IPS DF 19.7 (cell line): ENCODE data around the gene TREM2.
"Not testable (repeated sequence)": the region's sequence is repeated elsewhere in the genome, so short reads cannot be mapped to it uniquely, and the experiment has no call there.

Source experiments
- DNase-seq: peaks from one replicate; pipeline ENCODE4 v3.0.0-alpha.2; 2013; ENCODE audit warnings: low read depth, low spot score

The TREM2 gene

DNA sequence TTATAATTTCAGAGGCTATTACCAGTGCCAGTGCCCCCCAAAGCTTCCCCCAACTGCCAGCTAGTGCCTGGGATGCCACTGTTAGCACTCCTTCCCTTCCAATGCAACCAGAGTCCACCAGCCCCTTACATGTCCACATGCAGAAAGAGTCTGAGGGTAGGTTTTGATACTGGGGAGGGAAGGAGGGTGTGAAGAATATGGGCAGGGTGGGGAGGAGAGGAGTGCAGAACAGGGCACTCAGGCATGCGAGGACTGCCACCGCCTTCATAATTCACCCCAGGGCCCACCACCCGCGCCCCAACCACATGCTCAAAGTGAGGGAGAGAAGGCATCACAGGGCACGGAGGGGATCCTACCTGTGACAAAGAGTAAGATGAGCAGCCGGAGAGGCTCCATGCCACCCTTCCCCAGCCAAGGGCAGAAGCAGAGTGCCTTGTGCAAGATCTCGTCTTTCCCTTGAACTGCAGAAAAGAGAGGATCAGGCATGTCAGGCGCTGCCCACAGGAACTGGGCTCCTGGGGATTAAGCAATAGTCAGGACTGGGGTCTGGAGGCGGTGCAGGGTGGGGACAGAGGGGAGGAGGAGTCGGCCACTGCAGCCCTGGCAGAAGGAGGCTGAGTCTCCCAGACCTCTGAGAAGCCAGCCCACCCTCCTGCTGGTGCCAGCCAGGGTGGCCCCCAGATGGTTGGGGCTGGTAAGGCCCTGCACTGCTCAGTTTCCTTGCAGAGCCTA is at the start of gene TREM2:
Gene TREM2 (minus strand): TSS at position 430 of the 732 bp plus-strand sequence. CDS start 34 bp downstream, at position 396.
- no peak for DNase-seq

DNA sequence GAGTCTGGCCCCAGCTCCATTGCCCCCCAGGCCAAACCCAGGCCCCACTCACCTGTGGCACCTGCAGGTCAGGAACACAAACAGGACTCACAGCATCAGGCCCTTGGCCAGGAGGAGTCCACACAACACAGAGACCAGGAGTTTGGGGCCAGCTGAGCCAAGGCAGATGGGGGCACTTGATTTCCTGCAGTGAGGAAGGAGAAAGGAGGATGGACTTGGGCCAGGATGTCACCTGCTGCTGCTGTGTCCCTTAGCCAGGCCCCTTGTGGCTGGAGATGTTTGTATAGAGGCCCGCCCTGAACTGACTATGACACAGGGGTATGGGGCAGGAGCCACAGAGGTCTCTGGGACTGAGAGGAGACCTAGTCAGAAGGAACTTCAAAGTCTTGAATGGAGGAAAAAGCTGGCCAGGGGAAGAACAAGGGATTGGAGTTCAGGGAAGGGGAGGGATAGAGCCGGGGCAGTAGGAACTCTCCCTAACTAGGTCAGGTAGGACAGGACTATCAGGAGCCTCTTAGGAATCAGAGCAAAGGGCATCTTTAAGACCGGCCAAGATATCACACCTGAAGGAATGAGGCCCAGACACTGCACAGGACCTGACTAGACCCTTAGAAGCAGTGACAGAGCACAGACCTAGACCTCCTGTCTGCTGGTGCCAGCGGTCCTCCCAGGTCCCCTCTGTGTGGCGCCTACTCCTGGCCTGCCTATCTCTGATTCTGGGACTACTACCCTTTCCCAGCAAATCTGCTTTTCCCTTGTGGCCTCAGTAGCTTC is 46.8 kb upstream of the TREM2 start:
- DNase-seq: no peak

DNA sequence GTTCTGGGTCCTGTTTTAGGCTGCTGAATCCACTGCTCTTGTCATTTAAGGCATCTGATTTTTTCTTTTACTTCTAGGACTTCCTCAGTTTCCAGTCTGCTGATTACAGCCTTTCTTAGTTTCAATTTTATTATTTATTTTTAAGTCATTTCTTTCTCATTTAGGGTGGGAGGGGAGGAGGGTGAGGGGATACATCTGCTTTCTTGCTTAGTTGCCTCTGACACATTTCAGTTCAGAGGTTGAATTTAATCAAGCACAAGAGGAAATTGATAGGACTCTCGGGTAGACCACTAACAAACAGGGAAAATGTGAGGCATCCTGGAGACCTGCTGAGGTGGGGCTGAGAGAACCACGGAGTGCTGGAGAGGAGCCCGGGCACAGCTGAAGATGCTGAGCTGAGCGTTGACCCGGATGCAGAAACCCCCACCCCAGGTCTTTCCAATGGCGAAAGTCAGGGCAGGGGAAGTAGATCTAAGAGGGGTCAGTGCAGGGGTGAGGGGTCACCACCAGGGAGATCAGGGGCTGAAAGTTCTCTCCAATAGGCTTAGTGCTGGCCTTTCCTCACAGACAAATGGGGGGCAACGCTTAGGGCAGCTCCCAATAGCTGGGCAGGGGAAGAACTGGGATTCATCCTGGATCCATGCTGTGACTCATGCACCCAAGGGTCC is 45.7 kb upstream of the TREM2 start:
- no peak for DNase-seq

DNA sequence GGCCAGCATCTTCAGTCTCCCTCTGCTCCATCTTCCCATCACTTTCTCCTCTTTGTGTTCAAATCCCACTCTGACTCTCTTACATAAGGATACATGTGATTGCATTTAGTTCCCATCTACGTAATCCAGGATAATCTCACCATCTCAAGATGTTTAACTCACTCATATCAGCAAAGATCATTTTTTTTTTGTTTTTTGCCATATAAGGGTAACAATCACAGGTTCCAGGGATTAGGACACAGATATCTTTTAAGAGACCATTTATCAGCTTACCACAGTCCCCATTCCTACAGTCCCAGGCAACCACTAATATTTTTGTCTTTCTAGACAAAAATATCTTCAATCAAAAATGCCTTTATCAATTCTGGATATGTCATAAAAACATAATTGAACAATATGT is 41.2 kb upstream of the TREM2 start:
- no peak for DNase-seq

DNA sequence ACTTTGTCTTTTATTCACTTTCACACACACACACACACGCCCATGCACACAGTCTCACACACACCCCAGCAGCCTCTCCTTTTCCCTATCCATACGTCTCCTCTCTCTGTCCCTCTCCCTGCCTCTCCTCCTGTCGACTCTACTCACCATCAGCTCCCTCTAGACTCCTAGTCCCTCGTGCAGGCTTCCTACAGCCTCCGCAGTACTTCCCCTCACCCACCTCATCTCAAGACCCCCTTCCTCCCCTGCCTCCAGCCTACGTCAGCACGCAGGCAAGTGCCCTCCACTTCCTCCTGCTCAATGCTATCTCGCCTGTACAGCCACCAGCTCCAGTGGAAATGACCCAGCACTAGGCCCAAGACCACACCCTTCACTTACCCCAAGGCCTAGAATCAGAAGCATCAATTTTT is 38.9 kb upstream of the TREM2 start:
- DNase-seq: no peak

DNA sequence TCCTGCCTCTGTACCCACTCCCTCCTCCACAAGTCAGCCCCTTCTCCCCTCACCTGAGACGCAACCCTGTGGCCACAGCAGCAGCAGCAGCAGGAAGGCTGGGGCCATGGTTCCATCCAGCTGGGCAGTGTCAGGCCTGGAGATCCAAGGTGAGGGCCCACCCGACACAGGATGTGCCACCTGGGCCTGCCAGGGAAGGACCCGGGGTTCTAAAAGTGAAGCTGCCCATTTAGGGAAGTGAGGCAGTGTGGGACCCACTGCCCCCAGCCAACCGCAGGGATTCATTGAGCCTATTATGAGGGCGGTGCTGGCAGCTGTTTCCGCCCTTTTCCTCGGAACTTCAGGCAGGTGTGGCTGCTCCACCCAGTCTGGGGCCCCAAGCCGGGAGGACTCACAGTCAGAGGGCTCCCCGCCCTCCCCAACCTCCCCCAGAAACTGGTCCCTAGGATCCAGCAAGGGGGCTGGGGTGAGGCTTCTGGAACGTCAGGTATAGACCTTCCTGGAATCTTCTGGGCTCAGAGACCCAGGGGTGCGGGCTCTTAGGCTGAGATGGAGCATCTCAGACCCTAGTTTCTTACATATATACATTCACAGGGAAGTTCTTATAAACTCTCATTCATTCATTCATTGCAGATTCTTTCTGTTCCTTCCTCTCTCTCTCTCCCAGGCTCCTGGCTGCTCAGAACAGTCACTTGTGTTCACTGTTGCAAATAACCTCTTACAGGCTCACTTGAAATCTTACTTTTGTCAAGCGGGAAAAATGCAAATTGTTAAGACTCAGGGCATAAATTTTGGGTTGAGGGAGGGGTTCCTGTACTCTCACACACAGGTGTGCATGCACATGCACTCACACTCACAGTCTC is 38.2 kb upstream of the TREM2 start, which contains the start of gene TREML2:
Gene TREML2 (minus strand): TSS at position 249 of the 863 bp plus-strand sequence. CDS start 141 bp downstream, at position 108.
- no peak for DNase-seq

DNA sequence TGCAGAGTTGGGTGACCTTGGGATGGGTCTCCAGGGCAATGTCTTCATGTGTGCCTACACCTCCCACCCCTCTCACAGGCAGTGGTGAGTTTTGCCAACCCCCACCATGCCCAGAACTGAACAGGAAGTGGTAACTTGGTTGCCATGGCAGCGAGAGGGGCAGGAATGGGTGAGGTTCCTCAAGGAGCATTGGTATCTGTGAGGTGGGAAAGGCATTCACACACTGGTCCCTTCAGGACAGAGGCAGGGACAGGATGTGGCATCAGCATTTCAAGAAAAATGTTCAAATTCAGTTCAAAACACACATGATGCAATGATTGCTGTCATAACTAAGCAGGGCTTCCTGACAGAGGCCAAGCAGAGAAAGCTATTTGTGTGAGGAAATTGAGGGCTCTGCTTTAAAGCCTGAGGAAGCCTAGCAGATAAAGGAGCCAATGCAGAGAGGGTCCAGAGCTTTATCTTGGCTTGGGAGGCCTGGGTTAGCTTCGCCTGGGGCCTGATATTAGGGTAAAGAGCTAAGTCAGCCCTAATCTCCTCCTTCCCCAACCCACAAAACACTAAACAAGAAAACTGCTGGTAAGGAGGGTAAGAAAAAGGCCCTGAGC is 37.5 kb upstream of the TREM2 start:
- DNase-seq: no peak

DNA sequence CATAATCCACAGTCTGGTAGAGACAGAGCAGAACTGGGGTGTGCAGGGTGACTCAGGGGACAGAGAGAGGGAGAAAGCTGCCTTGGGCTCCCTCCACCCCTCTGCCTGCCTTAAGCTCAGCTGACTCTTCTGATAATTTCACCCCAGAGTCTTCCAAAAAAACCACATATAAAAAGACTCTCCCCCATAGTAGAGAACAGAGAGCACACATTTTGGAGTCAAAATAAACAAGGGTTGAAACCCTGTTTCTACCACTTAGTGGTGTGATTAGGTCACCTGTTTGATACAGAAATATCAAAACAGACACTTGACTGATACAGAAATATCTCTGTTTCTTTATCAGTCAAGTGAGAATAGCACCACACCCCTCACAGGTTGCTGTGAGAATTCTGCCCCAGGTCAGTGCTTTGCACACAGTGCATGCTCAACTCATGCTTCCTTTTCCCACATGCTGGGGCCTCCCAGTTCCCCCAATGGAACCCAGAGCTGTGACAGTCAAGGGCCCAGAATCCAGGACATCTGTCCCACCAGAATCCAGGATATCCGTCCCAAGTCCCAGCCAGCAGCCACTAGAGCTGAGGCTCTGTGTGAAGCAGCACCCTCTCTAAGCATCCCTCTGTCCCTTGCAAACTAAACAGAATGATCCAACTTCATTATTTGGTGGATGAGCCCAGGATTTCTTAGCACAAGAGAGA is 36.8 kb upstream of the TREM2 start:
- no peak for DNase-seq

DNA sequence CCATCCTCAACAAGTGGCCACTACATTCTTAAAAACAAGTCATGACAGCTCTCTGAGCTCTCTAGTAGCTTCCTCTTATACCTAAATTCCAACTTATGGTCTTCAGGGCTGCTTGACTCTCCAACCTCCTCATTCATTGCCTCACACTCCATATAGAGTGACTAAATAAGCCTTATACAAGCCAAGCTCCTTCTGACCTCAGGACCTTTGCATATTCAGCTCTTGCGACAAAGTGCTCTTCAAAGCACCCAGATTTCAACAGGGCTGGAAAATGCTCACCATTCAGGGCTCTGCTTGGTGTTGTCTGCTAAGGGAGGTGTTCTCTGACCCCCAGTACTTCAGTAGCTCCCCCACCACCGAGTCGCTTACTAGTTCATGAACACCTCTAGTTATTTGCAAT is 34.3 kb upstream of the TREM2 start:
- DNase-seq: no peak

DNA sequence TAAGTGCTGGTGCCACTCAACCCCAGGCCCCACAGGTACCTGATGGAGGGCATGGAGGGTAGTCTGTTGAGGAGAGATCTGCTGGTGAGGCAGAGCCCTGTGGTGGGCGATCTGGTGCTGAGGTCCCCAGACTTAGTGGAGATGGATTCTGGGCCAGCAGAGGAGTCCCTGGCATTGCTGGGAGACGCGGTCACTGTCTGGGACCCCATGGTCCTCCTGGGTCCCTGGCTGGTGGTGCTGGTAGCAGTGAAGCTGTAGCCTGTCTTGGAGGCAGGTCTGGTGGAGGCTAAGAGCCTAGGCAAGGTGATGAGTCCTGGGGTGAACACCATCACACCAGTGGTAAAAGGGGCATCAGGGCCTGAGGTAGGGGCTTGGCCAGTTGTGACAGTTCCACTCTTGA is 31.5 kb upstream of the TREM2 start:
- DNase-seq: no peak

DNA sequence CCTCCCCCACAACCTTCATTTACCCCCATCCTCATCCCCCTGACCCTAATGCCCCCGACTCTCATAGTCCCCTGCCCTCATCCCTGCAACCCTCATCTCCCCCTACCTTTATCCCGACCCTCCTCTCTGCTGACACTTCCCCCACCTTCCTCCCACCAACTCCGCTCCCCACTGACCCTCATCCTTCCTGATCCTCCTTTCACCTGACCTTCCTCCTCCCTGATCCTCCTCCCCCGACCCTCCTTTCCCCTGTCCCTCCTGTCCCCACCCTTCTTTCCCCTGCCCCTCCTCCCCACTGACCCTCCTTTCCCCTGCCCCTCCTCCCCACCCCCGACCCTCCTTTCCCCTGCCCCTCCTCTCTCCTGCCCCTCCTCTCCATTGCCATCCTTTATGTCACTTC is 31.0 kb upstream of the TREM2 start:
- no peak for DNase-seq

DNA sequence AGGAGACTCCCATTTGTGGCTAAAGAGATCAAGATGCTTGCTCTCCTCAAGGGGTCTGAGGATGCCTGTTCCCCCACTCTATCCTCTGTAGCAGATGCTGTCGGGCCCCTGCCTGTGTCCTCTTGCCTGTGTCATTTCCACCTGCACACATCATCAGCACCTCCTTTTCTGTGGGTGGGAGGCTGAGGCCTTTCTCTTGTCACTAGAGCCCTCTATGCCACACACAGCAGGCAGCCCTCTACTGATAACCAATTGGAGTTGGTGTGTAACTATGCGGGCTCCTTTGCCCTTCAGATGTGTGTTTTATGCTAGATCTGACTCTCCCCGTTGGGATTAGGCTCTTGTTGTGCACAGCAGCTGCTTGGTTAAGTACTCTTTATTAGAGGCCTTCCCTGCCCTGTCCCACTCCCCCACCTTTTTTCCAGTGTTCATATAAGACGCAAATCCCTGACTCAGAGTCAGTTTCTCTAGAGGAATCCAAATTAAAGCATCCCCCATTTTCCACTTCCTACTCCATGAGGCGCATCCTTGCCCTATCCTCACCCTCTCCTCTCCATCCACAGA is 30.3 kb upstream of the TREM2 start:
- DNase-seq: no peak

DNA sequence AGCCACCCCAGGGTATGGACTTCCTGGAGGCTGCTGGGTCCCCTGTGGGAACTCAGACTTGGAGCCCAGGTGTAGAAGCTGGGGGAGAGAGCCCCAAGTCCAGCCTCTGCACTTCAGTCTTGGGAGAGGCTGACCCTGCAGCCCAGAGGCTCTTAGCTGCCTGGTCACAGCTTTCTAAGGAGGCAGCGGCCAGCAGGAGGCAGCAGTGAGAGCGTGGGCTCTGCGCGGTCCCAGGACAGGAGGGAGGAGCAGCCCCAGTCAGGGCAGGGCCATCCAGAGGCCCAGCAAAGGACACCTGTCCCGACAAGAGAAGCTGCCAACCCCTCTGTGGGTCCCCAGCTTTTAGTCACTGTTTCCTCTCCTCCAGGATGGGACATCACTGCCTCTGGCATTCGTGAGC is 28.7 kb upstream of the TREM2 start:
- no peak for DNase-seq

DNA sequence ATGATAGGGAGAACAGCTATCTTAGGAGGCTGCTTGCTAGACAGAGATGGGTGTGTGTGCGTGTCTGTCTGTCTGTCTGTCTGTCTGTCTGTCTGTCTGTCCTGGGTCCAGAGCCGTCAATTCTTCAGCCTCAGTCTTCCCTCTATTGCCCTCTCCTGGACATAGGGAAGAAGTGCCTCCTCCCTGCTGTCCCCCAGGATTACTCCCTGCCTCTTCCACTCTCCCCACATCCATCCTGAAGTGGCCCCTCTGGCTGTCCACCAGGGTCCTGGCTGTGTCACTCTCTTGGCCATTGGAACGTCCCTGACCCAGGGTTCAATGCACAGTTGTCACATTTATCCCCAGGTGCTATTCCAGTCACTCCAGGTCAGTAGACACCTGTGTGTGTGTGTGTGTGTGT is 27.9 kb upstream of the TREM2 start:
- DNase-seq: no peak

DNA sequence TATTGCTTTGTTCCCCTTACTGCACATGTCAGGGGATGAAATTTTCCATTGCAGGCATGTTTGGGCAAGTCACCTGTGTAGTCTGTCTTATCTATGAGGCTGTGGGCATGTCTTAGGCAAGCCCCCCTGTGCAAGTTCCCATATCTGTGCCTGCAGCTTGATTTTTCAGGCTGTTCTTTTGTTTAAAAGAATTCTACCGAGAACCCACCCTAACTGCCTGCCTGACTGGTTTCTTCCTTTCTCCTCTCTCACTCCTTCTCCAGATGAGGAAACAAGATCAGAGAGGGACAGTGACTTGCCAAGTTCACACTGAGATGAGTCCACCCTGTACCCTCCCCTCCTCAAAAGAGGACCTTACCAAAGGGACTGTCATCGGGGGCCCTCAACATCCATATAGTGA is 27.1 kb upstream of the TREM2 start:
- no peak for DNase-seq

DNA sequence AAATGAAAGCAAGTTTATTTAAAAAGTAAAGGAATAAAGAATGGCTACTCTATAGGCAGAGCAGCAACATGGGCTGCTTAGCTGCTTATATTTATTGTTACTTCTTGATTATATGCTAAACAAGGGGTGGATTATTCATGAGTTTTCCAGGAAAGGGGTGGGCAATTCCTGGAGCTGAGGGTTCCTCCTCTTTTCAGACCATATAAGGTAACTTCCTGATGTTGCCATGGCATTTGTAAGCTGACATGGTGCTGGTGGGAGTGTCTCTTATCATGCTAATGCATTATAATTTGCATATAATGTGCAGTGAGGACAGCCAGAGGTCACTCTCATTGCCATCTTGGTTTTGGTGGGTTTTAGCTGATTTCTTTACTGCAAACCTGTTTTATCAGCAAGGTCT is 26.1 kb upstream of the TREM2 start:
- not testable (repeated sequence) for DNase-seq

DNA sequence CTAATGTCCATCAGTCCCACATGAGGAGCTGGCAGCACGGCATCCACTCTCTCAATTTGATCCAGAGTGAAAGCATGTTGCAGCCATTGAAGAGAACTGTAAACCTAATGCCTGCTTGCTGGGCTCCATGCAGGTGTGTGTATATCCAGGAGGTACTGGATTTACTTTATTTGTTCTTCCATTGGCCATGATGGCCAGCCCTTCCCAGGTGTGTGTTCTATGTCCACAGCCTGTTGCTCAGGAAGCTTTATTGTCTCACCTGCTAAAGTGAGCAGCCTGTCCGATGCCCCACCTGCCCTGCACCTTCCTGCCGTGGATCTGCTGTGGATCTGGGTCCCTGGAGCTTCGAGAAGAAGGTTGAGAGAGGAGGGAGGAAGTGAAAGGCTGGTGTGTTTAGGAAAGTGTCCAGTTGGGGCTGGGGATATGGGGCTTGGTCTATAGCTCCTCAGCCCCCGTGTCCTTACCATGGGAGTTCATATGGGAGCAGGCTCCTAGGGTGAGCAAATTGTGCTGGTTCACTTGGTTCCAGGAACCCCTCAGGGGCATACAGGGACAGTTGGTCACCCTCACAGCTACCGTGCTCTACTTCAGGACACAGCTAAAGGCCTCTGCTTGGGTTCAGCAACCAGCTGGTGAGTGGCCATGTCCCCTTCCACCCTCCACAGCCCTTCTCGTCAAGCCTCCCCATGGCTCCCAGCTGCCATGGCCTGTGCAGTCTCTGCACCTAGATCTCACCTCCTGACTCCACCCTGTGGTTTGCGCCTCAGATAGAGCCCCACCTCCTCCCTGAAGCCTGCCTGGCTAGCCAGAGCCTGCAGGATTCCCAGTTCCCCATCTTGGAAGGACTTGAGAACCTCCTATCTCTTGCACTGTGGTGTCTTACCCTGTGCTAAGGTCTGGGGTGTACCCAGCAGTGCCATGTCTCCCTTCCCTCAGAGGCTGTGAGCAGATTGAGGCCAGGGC is 25.3 kb upstream of the TREM2 start:
- no peak for DNase-seq

DNA sequence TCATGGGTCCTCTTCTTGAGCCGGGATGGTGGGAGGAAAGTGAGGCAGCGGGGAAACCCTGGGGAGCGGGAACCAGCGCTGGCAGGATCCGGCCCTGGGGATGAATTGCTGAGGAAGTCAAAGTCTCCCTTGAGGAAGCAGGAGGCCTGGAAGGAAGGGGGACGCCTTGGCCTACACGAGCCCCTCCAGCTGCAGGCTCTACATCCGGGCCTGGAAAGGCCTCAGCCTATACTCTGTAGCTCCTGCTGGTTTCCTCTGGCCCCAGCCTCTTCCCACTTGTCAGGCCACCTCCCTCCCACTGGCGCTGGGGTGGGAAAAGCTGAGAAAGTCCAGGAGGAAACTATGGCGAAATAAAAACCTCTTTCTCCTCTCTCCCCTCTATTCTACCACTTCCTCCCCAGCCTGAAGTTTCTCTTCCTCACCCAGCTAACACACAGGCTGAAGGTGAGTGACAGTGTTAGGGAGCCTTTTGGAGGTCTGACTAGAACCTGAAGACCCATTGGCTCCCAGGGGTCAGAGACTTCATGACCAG is 23.2 kb upstream of the TREM2 start:
- no peak for DNase-seq

DNA sequence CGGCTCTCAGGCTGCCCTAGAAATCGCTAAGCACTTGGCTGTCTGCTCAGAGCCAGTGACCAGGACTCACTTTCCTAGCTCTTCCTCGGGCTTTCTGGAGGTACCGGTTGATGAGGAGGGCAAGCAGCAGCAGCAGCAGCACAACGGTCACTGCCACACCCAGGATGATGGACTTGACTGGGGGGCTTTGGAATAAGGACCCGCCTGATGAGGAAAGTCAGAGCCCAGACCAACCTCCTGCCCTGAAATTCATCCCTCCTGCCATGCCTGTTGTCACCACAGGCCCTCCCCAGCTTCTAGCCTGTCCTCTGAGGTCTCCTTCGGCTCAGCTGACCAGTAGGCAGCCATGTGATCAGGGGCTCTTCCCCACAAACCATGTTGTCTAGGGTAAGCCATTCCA is 21.8 kb upstream of the TREM2 start:
- DNase-seq: no peak
